WTC11 (cell line): ENCODE results near the gene SYNDIG1.

ENCODE experiments used
- GTF2I ChIP-seq: fragments of 250-450 bp; sonication (Bioruptor Pico); conservative IDR thresholded peaks from 2 replicates; pipeline ENCODE4 v1.4.0; 2021; ENCODE audit warnings: mild to moderate bottlenecking
- IRF1 ChIP-seq: sonication (generic); formaldehyde crosslinking; IDR thresholded peaks from 2 replicates; pipeline ENCODE4 v1.8.0; 2023; ENCODE audit warnings: missing genetic modification reagents
- IRF2 ChIP-seq: sonication (generic); formaldehyde crosslinking; IDR thresholded peaks from 2 replicates; pipeline ENCODE4 v1.8.0; 2022; ENCODE audit warnings: low read depth, missing genetic modification reagents, borderline replicate concordance
- MAX ChIP-seq: sonication (generic); formaldehyde crosslinking; IDR thresholded peaks from 2 replicates; pipeline ENCODE4 v1.8.0; 2022; ENCODE audit warnings: mild to moderate bottlenecking, missing genetic modification reagents
- ZNF416 ChIP-seq: fragments of 250-450 bp; sonication (Bioruptor Pico); IDR thresholded peaks from 2 replicates; pipeline ENCODE4 v1.9.0; 2021; ENCODE audit warnings: mild to moderate bottlenecking, inconsistent platforms

GRCh38 chr20:24704899-24705298, 235.5 kb downstream of the SYNDIG1 start:
- no peak for TF ChIP-seq IRF2 (CRISPR knock-in tag)
- no peak for TF ChIP-seq MAX (CRISPR knock-in tag)
- no peak for TF ChIP-seq ZNF416 (CRISPR knock-in tag)
- no peak for TF ChIP-seq GTF2I (CRISPR knock-in tag)
- no peak for TF ChIP-seq IRF1
